ENCODE results near the gene CLDN15. TPM values are rescaled to one million over a fixed set of nuclear protein-coding genes. Genes with fewer than 3 reads are reported as not detected.
A peak's percentile ranks its signal among the peaks of the same experiment; 100 is the strongest.

The CLDN15 gene
- total RNA-seq, 6 experiments from 2014 or later: 2.0 to 3.5 (median 2.9) TPM

GRCh38 chr7:101216001-101216859 is 21.4 kb downstream of the CLDN15 start:
- Mint-ChIP-seq H3K27ac (peak overlapping the region; percentile 73), H3K9me3 (no peaks in the 10 kb centered on the region), H3K27me3 (ENCODE audit: insufficient read depth) (peaks cover 3% of the 10 kb centered on the region; the same call in 1 of the 2 replicates), H3K36me3 (ENCODE audit: low read depth) (peaks cover 7% of the 10 kb centered on the region; the same call in 1 of the 2 replicates), H3K4me3 (peak overlapping the region; percentile 98), H3K4me1 (ENCODE audit: low read depth) (peaks cover 41% of the 10 kb centered on the region)
- DNase-seq: no peak
- no peak for TF ChIP-seq CTCF (IDR thresholded peaks at IDR 0.05)

- DNase-seq: no peak
- no peak for TF ChIP-seq CTCF (IDR thresholded peaks at IDR 0.05)
- Mint-ChIP-seq H3K27ac (no peak overlapping the region), H3K36me3 (ENCODE audit: low read depth) (peaks cover 11% of the 10 kb centered on the region; the same call in 1 of the 2 replicates), H3K4me1 (ENCODE audit: low read depth) (peaks cover 20% of the 10 kb centered on the region), H3K27me3 (ENCODE audit: insufficient read depth) (peaks cover 3% of the 10 kb centered on the region; the same call in 1 of the 2 replicates), H3K4me3 (no peak overlapping the region), H3K9me3 (no peaks in the 10 kb centered on the region)
Measured at GRCh38 chr7:101212014-101212413, 25.6 kb downstream of the CLDN15 start.

GRCh38 chr7:101211501-101211900 is 26.1 kb downstream of the CLDN15 start:
- Mint-ChIP-seq H3K4me3 (no peak overlapping the region), H3K36me3 (ENCODE audit: low read depth) (peaks cover 8% of the 10 kb centered on the region; the same call in 1 of the 2 replicates), H3K27ac (no peak overlapping the region), H3K4me1 (ENCODE audit: low read depth) (peaks cover 17% of the 10 kb centered on the region), H3K27me3 (ENCODE audit: insufficient read depth) (no peaks in the 10 kb centered on the region; the same call in 1 of the 2 replicates), H3K9me3 (no peaks in the 10 kb centered on the region)
- DNase-seq: no peak
- TF ChIP-seq CTCF (IDR thresholded peaks at IDR 0.05): no peak

GRCh38 chr7:101210143-101210542 is 27.5 kb downstream of the CLDN15 start:
- Mint-ChIP-seq H3K4me1 (ENCODE audit: low read depth) (peaks cover 3% of the 10 kb centered on the region; the same call in 1 of the 2 replicates), H3K36me3 (ENCODE audit: low read depth) (peaks cover 4% of the 10 kb centered on the region; the same call in 1 of the 2 replicates), H3K27ac (no peak overlapping the region), H3K9me3 (no peaks in the 10 kb centered on the region), H3K4me3 (no peak overlapping the region), H3K27me3 (ENCODE audit: insufficient read depth) (no peaks in the 10 kb centered on the region; the same call in 1 of the 2 replicates)
- no peak for DNase-seq
- TF ChIP-seq CTCF (IDR thresholded peaks at IDR 0.05): no peak

- Mint-ChIP-seq H3K27me3 (ENCODE audit: insufficient read depth) (no peaks in the 10 kb centered on the region; the same call in 1 of the 2 replicates), H3K4me1 (ENCODE audit: low read depth) (no peaks in the 10 kb centered on the region), H3K36me3 (ENCODE audit: low read depth) (peaks cover 4% of the 10 kb centered on the region; the same call in 1 of the 2 replicates), H3K9me3 (no peaks in the 10 kb centered on the region), H3K27ac (no peak overlapping the region), H3K4me3 (no peak overlapping the region)
- no peak for TF ChIP-seq CTCF (IDR thresholded peaks at IDR 0.05)
- DNase-seq: no peak
Measured at GRCh38 chr7:101208794-101209193, 28.8 kb downstream of the CLDN15 start.
